ENCODE data around the gene HDHD3.
A peak's percentile ranks its signal among the peaks of the same experiment; 100 is the strongest.

HDHD3 gene

GRCh38 chr9:113341712-113342410, 34.9 kb downstream of the HDHD3 start:
- DNase-seq = peak; percentile 63 to 76
- TF ChIP-seq GATA1 (IDR thresholded peaks at IDR 0.05; ENCODE audit: low read depth, low read length) (no peak), POLR2A (IDR thresholded peaks at IDR 0.05; ENCODE audit: low read length) (peak; percentile 33)

GRCh38 chr9:113340011-113340699, 36.6 kb downstream of the HDHD3 start, which contains the start of gene WDR31:
TSS of gene WDR31 (minus strand) at chr9:113340275. CDS start at chr9:113332022, 8,253 bp downstream.
- TF ChIP-seq GATA1 (IDR thresholded peaks at IDR 0.05; ENCODE audit: low read depth, low read length) (no peak), POLR2A (IDR thresholded peaks at IDR 0.05; ENCODE audit: low read length) (peak; percentile 90)
- peak; percentile 93 to 95 for DNase-seq

GRCh38 chr9:113337714-113338113, 39.1 kb downstream of the HDHD3 start:
- TF ChIP-seq POLR2A (IDR thresholded peaks at IDR 0.05; ENCODE audit: low read length) (no peak), GATA1 (IDR thresholded peaks at IDR 0.05; ENCODE audit: low read depth, low read length) (no peak)
- DNase-seq = no peak

- no peak for DNase-seq
Measured at GRCh38 chr9:113331780-113332179, 45.0 kb downstream of the HDHD3 start.

GRCh38 chr9:113328045-113328782, 48.6 kb downstream of the HDHD3 start:
- TF ChIP-seq POLR2A (IDR thresholded peaks at IDR 0.05; ENCODE audit: low read length) = no peak
- TF ChIP-seq GATA1 (IDR thresholded peaks at IDR 0.05; ENCODE audit: low read depth, low read length) = no peak

More at GRCh38 chr9:113331780-113332179, 45.0 kb downstream of the HDHD3 start:
- TF ChIP-seq POLR2A (IDR thresholded peaks at IDR 0.05; ENCODE audit: low read length) (no peak), GATA1 (IDR thresholded peaks at IDR 0.05; ENCODE audit: low read depth, low read length) (no peak)

GRCh38 chr9:113326230-113326629, 50.6 kb downstream of the HDHD3 start:
- TF ChIP-seq POLR2A (IDR thresholded peaks at IDR 0.05; ENCODE audit: low read length) (no peak), GATA1 (IDR thresholded peaks at IDR 0.05; ENCODE audit: low read depth, low read length) (no peak)
- no peak for DNase-seq

More at GRCh38 chr9:113328045-113328782, 48.6 kb downstream of the HDHD3 start:
- DNase-seq = no peak
